Smooth muscle cell (in vitro differentiated cells): ENCODE results near the gene APOBEC3G. TPM values are rescaled to one million over a fixed set of nuclear protein-coding genes. Genes with fewer than 3 reads are reported as not detected.
"Not testable (repeated sequence)": the region's sequence is repeated elsewhere in the genome, so short reads cannot be mapped to it uniquely, and the experiment has no call there.

Source experiments
- DNase-seq: peaks from one replicate; lab custom pipeline; 2025; ENCODE audit not compliant: unreplicated experiment; lab: John Stamatoyannopoulos, UW
- H2AFZ ChIP-seq: fragments of 200-600 bp; sonication (generic); 2 replicates; pipeline ENCODE4 v1.6.0; 2016; ENCODE audit warnings: antibody characterized with exemption, low read depth, mild to moderate bottlenecking
- H3F3A ChIP-seq: fragments of 200-600 bp; sonication (generic); 2 replicates; pipeline ENCODE4 v1.6.0; 2017; ENCODE audit warnings: antibody characterized with exemption, low read depth
- H3K27ac ChIP-seq: fragments of 200-600 bp; sonication (generic); 2 replicates; pipeline ENCODE4 v1.5.1; 2016; ENCODE audit warnings: low read depth, mild to moderate bottlenecking
- H3K27me3 ChIP-seq: fragments of 200-600 bp; sonication (generic); 2 replicates; pipeline ENCODE4 v1.6.1; 2016; ENCODE audit warnings: low read depth, mild to moderate bottlenecking
- H3K36me3 ChIP-seq: fragments of 200-600 bp; sonication (generic); 2 replicates; pipeline ENCODE4 v1.5.1; 2016; ENCODE audit warnings: low read depth
- H3K4me1 ChIP-seq: fragments of 200-600 bp; sonication (generic); 2 replicates; pipeline ENCODE4 v1.5.1; 2016; ENCODE audit warnings: low read depth
- H3K4me2 ChIP-seq: fragments of 200-600 bp; sonication (generic); 2 replicates; pipeline ENCODE4 v1.6.0; 2016; ENCODE audit warnings: mild to moderate bottlenecking
- H3K4me3 ChIP-seq: fragments of 200-600 bp; sonication (generic); 2 replicates; pipeline ENCODE4 v1.5.1; 2016; ENCODE audit warnings: mild to moderate bottlenecking
- H3K79me2 ChIP-seq: fragments of 200-600 bp; sonication (generic); 2 replicates; pipeline ENCODE4 v1.6.0; 2016; ENCODE audit warnings: low read depth, mild to moderate bottlenecking
- H3K9ac ChIP-seq: fragments of 200-600 bp; sonication (generic); 2 replicates; pipeline ENCODE4 v1.6.0; 2016; ENCODE audit warnings: low read depth
- H3K9me3 ChIP-seq: fragments of 200-600 bp; sonication (generic); replicated peaks from 2 replicates; pipeline ENCODE4 v1.5.1; 2016; ENCODE audit warnings: low read depth
- H4K20me1 ChIP-seq: fragments of 200-600 bp; sonication (generic); 2 replicates; pipeline ENCODE4 v1.6.0; 2016; ENCODE audit warnings: low read depth
- WGBS: methylation state at CpG from one replicate; pipeline ENCODE4 v1.1.7; 2016; ENCODE audit warnings: low lambda C conversion rate; 5-methylcytosine and 5-hydroxymethylcytosine counted together
- polyA plus RNA-seq: library from polyadenylated mRNA; unstranded; fragments of >200 nt; fragmentation: Nextera tagmentation; extraction: Ambion mirVana; gene quantifications from 2 replicates; pipeline ENCODE4 v1.2.1, GENCODE V29; 2016
- total RNA-seq: library from RNA; depleted of rRNA; stranded (reverse); fragments of >200 nt; gene quantifications from 2 replicates; pipeline ENCODE4 v1.2.3, GENCODE V29; 2014
- TF ChIP-seq, protein P1 (sequence below): fragments of 200-600 bp; sonication (generic); IDR thresholded peaks from 2 replicates; pipeline ENCODE4 v1.5.1; 2017; ENCODE audit warnings: borderline replicate concordance, mild to moderate bottlenecking, antibody characterized with exemption; ENCODE audit not compliant: insufficient read depth, poor library complexity, severe bottlenecking

The APOBEC3G gene
- total and polyA plus RNA-seq, 2 experiments from 2014 or later: 2.9 to 10.3 TPM

DNA sequence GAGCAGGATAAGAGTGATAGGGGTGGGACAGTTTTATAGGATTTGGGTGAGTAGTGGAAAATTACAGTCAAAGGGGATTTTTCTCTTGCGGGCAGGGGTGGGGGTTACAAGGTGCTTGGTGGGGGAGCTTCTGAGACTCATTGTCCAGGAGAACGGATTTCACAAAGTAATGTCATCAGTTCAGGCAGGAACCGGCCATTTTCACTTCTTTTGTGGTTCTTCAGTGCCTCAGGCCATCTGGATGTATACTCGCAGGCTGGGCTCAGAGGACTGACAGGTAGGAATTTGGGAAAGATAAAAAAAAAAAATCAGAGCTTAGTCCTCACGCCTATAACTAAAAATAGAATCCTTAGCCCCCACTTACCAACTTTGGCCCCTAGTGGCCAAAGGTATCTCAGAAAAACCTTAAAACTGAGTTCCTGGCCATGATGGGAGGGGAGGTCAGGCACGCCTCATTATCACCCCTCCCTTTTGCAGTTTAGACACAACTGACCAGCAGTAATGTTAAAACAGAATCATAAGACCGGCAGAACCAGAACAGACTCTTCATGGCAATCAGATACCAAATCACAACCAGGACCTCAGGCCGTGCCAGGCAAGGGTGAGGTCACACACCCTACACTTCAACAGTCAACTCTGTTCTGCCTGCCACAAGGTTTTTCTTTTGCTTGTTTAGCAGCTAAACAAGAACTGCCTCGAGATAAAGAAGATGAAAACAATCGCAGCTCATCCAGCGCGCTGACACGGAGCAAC, 8.9 kb upstream of the APOBEC3G start:
- Histone ChIP-seq H3K4me1 (no peaks in the 10 kb centered on the region), H3K4me2 (no peak overlapping the region), H3K9ac (no peak overlapping the region), H3K36me3 (no peaks in the 10 kb centered on the region), H3F3A (no peaks in the 10 kb centered on the region), H3K79me2 (no peaks in the 10 kb centered on the region), H3K27me3 (no peaks in the 10 kb centered on the region), H2AFZ (no peak overlapping the region), H4K20me1 (no peaks in the 10 kb centered on the region), H3K27ac (no peak overlapping the region), H3K4me3 (no peak overlapping the region), H3K9me3 (no peaks in the 10 kb centered on the region)
- TF ChIP-seq, protein P1, sequence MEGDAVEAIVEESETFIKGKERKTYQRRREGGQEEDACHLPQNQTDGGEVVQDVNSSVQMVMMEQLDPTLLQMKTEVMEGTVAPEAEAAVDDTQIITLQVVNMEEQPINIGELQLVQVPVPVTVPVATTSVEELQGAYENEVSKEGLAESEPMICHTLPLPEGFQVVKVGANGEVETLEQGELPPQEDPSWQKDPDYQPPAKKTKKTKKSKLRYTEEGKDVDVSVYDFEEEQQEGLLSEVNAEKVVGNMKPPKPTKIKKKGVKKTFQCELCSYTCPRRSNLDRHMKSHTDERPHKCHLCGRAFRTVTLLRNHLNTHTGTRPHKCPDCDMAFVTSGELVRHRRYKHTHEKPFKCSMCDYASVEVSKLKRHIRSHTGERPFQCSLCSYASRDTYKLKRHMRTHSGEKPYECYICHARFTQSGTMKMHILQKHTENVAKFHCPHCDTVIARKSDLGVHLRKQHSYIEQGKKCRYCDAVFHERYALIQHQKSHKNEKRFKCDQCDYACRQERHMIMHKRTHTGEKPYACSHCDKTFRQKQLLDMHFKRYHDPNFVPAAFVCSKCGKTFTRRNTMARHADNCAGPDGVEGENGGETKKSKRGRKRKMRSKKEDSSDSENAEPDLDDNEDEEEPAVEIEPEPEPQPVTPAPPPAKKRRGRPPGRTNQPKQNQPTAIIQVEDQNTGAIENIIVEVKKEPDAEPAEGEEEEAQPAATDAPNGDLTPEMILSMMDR: no peak
- no peak for DNase-seq
- WGBS: 55% methylated on average over 13 of the region's 13 CpGs

DNA sequence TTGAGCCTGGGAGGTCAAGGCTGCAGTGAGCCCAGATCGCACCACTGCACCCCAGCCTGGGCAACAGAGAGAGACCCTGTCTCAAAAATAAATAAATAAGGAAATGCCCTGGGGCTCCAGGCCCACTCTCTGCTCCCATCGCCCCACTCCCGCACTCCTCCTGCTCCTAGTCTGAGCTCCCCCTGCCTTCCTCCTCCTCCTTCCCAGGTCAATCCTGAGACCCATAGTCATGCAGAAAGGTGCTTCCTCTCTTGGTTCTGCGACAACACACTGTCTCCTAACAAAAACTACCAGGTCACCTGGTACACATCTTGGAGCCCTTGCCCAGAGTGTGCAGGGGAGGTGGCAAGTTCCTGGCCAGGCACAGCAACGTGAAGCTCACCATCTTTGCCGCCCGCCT, 6.9 kb upstream of the APOBEC3G start:
- no peak overlapping the region for H3K4me3 ChIP-seq
- H3K9me3 ChIP-seq: no peaks in the 10 kb centered on the region
- no peak for DNase-seq
- no peak overlapping the region for H3K4me2 ChIP-seq
- no peak overlapping the region for H3K9ac ChIP-seq
- no peaks in the 10 kb centered on the region for H3K79me2 ChIP-seq
- no peaks in the 10 kb centered on the region for H4K20me1 ChIP-seq
- no peaks in the 10 kb centered on the region for H3F3A ChIP-seq
- no peaks in the 10 kb centered on the region for H3K4me1 ChIP-seq
- no peaks in the 10 kb centered on the region for H3K36me3 ChIP-seq
- WGBS: 89% methylated on average over 7 of the region's 7 CpGs
- TF ChIP-seq, protein P1: no peak
- H2AFZ ChIP-seq: no peak overlapping the region
- H3K27me3 ChIP-seq: no peaks in the 10 kb centered on the region
- H3K27ac ChIP-seq: no peak overlapping the region

DNA sequence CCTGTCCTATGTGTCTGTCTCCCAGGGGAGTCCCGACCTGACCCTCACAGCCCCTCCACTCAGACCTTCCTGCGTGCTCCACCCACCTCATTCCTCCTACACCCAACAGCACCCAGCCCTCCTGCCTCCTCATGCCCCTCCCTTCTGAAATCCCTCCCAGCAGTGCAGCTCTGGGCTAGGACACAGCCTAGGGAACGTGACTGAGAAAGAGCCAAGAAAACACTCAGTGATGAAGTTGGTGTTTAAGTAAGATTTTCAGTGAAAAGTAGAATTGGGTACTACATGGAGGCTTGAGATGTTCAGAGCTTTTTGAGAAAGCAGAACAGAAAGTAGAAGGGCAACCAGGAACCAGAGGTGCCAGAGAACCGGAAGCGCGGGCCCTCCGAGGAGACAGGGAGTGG, 4.5 kb upstream of the APOBEC3G start:
- not testable (repeated sequence) for H3F3A ChIP-seq, H2AFZ ChIP-seq, H3K36me3 ChIP-seq, H4K20me1 ChIP-seq, H3K4me3 ChIP-seq, H3K9me3 ChIP-seq, H3K79me2 ChIP-seq, H3K4me2 ChIP-seq, H3K27ac ChIP-seq, H3K9ac ChIP-seq, H3K4me1 ChIP-seq, H3K27me3 ChIP-seq, DNase-seq
- 81% methylated on average over 6 of the region's 7 CpGs for WGBS

DNA sequence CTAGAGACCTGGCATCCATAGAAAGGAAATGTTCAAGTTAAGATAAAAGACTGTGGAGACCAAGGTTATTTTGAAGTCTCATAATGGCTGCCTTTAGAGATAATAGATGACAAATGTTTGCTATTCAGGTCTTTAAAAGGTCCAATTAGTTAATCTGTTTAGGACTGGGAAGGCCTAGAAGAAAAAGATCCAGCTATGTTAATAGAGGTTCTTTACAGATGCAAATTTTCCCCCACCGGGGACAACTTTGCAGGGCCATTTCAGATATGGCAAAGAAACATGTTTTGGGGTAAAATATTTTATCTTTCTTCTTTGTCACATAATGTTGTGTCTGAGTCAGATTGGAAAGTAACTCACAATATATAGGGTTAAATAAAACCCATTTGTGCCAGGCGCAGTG, 3.1 kb upstream of the APOBEC3G start:
- Histone ChIP-seq H3K27me3 (no peaks in the 10 kb centered on the region), H3K27ac (no peak overlapping the region), H3K36me3 (no peaks in the 10 kb centered on the region), H3K4me3 (no peak overlapping the region), H3K9ac (no peak overlapping the region), H4K20me1 (no peaks in the 10 kb centered on the region), H3K9me3 (no peaks in the 10 kb centered on the region), H3K4me1 (no peaks in the 10 kb centered on the region), H3K4me2 (no peak overlapping the region), H2AFZ (no peak overlapping the region), H3K79me2 (no peaks in the 10 kb centered on the region), H3F3A (no peaks in the 10 kb centered on the region)
- TF ChIP-seq, protein P1: no peak
- no peak for DNase-seq
- WGBS: 50% methylated on average over 2 of the region's 2 CpGs

DNA sequence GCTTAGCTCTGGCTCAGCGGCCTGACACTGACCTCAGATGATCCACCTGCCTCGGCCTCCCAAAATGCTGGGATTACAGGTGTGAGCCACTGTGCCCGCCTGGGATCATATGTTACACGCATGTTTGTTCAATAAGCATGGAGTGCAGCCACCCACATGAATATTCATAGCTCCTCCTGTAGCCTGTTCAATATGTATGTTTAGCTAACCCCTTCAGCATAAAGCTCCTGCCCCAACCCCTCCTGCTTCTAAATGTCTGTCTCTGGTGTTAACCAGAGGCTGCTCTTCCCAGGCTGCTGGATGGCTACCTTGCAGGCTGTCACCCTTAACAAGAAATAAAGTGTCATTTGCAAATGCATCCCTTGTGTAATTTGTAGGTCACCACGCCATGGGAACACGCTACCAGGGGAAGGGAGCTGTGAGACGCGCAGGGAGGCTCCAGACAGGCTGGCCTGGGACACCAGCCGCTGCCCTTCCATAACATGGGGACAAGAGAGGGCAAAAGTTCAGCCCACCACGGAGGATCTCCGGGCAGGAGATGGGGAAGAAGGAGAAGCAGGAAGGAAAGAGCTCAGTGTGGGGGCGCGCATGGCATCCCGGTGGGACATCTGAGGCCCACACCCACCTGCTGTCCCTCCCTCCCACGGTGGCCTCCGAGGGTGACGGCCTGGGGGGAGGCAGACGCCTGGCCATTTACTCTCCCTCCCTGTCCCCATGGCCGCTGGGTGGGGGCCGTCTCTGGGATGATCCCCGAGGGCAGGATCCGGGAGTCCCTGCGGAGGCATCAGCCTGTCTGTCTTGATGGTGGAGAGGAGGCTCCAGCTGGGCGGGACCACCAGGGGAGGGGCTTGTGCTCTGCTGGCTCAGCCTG, 685 bp upstream of the APOBEC3G start:
- H3K9ac ChIP-seq, H3K27ac ChIP-seq, H3K27me3 ChIP-seq, H3K36me3 ChIP-seq, H3K79me2 ChIP-seq, H3K4me1 ChIP-seq, H3K4me3 ChIP-seq, H3F3A ChIP-seq, H2AFZ ChIP-seq, H4K20me1 ChIP-seq, DNase-seq, H3K9me3 ChIP-seq: not testable (repeated sequence)
- 55% methylated on average over 15 of the region's 24 CpGs for WGBS
- H3K4me2 ChIP-seq: peak overlapping the region; percentile 54

DNA sequence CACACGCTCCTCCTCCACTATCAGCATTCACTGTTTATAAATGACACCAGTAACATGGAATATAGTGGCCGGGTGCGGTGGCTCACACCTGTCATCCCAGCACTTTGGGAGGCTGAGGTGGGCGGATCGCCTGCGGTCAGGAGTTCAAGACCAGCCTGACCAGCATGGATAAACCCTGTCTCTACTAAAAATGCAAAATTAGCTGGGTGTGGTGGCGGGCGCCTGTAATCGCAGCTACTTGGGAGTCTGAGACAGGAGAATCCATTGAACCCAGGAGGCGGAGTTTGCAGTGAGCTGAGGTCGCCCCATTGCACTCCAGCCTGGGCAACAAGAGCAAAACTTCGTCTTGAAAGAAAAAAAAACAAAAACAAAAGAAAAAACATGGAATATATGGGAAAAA, 837 bp downstream of the APOBEC3G start:
- WGBS: 97% methylated on average over 12 of the region's 12 CpGs
- not testable (repeated sequence) for H3K9ac ChIP-seq, DNase-seq, H3K27ac ChIP-seq, H3K4me1 ChIP-seq, H3F3A ChIP-seq, H3K4me3 ChIP-seq, H3K79me2 ChIP-seq, H3K36me3 ChIP-seq, H2AFZ ChIP-seq, H4K20me1 ChIP-seq, H3K27me3 ChIP-seq, H3K4me2 ChIP-seq, H3K9me3 ChIP-seq
